Globus pallidus (tissue), 1 donor: ENCODE results near the gene LONP1.
"Not testable (repeated sequence)": the region's sequence is repeated elsewhere in the genome, so short reads cannot be mapped to it uniquely, and the experiment has no call there.

ENCODE experiments used
- DNase-seq: peaks from one replicate; pipeline ENCODE4 v3.0.0-alpha.2; 2015; ENCODE audit warnings: low spot score

The LONP1 gene

GRCh38 chr19:5711025-5711424, 8.9 kb downstream of the LONP1 start:
- DNase-seq: no peak

- no peak for DNase-seq
These were observed 12.1 kb downstream of the LONP1 start for GRCh38 chr19:5707576-5708575.

- no peak for DNase-seq
These were observed 12.9 kb downstream of the LONP1 start for GRCh38 chr19:5706876-5707573.

GRCh38 chr19:5705552-5705951, 14.4 kb downstream of the LONP1 start:
- DNase-seq: no peak

- DNase-seq: no peak
These were observed 15.8 kb downstream of the LONP1 start for GRCh38 chr19:5703819-5704818.

GRCh38 chr19:5702053-5702410, 17.9 kb downstream of the LONP1 start:
- DNase-seq: not testable (repeated sequence)

GRCh38 chr19:5700455-5701092, 19.4 kb downstream of the LONP1 start:
- DNase-seq: no peak

- DNase-seq: no peak
These were observed 21.1 kb downstream of the LONP1 start for GRCh38 chr19:5698635-5699422.

- no peak for DNase-seq
These were observed 21.9 kb downstream of the LONP1 start for GRCh38 chr19:5697890-5698634.

- no peak for DNase-seq
These were observed 22.7 kb downstream of the LONP1 start for GRCh38 chr19:5697022-5697889.

GRCh38 chr19:5696196-5697021, 23.5 kb downstream of the LONP1 start:
- DNase-seq: no peak

- no peak for DNase-seq
These were observed 24.2 kb downstream of the LONP1 start for GRCh38 chr19:5695649-5696195.

- no peak for DNase-seq
These were observed 24.8 kb downstream of the LONP1 start for GRCh38 chr19:5694956-5695648.

GRCh38 chr19:5694167-5694955, 25.6 kb downstream of the LONP1 start:
- no peak for DNase-seq

GRCh38 chr19:5693195-5694166, 26.5 kb downstream of the LONP1 start:
- no peak for DNase-seq
